Chondrocyte (in vitro differentiated cells): ENCODE results near the gene USP7. TPM values are rescaled to one million over a fixed set of nuclear protein-coding genes. Genes with fewer than 3 reads are reported as not detected.

Source experiments
- DNase-seq: peaks from one replicate; pipeline ENCODE4 v3.0.0; 2021; ENCODE audit warnings: mixed read lengths, low spot score
- H3K27ac Mint-ChIP-seq: one replicate; pipeline ENCODE4 v1.8.0; 2021; ENCODE audit warnings: mild to moderate bottlenecking, moderate library complexity, mixed read lengths; ENCODE audit not compliant: unreplicated experiment
- H3K27me3 Mint-ChIP-seq: 2 replicates; pipeline ENCODE4 v1.8.0; 2021; ENCODE audit warnings: low read depth, mixed read lengths
- H3K36me3 Mint-ChIP-seq: 2 replicates; pipeline ENCODE4 v1.8.0; 2021; ENCODE audit warnings: low read depth, mixed read lengths
- H3K4me1 Mint-ChIP-seq: 2 replicates; pipeline ENCODE4 v1.8.0; 2021; ENCODE audit warnings: low read depth, mild to moderate bottlenecking, mixed read lengths
- H3K4me3 Mint-ChIP-seq: one replicate; pipeline ENCODE4 v1.8.0; 2021; ENCODE audit warnings: mild to moderate bottlenecking, moderate library complexity, mixed read lengths; ENCODE audit not compliant: unreplicated experiment
- H3K9me3 Mint-ChIP-seq: 2 replicates; pipeline ENCODE4 v1.8.0; 2021; ENCODE audit warnings: low read depth, mixed read lengths
- total RNA-seq: library from RNA; stranded (reverse); gene quantifications from 3 replicates; pipeline ENCODE4 v1.2.1, GENCODE V29; 2021
- TF ChIP-seq, protein P1 (sequence below): fragments of 200-600 bp; sonication (generic); IDR thresholded peaks from 2 replicates; pipeline ENCODE4 v1.5.0; 2021; ENCODE audit warnings: antibody characterized with exemption, mild to moderate bottlenecking, moderate library complexity

The USP7 gene
- total RNA-seq, 1 donor from 2014 or later, result 90.6 TPM

DNA sequence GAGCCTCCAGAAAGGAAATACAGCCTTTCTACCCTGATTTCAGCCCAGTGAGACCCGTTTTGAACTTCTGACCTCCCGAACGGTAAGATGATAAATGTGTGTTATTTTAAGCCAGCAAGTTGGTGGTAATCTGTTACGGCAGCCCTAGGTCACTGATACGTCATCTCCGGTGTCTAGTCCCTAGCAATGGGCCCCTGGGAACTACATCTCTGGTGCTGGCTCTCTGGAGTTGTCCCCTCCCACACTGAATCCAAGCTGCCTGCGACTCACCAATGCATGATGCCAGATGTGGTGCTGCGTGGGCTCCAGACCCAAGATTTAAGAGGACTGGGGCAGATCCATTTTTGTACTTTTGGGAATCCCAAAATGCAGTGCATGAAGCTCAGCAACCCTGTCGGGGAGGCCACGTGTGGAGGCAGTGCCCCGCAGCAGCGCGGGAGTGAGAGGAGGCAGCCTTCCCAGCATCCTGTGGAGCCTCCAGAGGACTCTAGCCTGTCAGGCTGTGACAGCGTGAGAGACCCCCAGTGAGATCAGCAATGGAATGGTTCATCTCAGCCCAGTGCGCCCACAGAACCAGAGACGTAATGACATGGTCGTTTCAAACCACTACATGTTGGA is 43.6 kb upstream of the USP7 start:
- TF ChIP-seq, protein P1, sequence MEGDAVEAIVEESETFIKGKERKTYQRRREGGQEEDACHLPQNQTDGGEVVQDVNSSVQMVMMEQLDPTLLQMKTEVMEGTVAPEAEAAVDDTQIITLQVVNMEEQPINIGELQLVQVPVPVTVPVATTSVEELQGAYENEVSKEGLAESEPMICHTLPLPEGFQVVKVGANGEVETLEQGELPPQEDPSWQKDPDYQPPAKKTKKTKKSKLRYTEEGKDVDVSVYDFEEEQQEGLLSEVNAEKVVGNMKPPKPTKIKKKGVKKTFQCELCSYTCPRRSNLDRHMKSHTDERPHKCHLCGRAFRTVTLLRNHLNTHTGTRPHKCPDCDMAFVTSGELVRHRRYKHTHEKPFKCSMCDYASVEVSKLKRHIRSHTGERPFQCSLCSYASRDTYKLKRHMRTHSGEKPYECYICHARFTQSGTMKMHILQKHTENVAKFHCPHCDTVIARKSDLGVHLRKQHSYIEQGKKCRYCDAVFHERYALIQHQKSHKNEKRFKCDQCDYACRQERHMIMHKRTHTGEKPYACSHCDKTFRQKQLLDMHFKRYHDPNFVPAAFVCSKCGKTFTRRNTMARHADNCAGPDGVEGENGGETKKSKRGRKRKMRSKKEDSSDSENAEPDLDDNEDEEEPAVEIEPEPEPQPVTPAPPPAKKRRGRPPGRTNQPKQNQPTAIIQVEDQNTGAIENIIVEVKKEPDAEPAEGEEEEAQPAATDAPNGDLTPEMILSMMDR, result no peak
- H3K27ac Mint-ChIP-seq, result no peak overlapping the region
- no peaks in the 10 kb centered on the region for H3K27me3 Mint-ChIP-seq
- no peaks in the 10 kb centered on the region for H3K36me3 Mint-ChIP-seq
- no peaks in the 10 kb centered on the region for H3K9me3 Mint-ChIP-seq
- H3K4me3 Mint-ChIP-seq, result no peak overlapping the region
- no peak for DNase-seq
- H3K4me1 Mint-ChIP-seq, result peaks cover 8% of the 10 kb centered on the region

DNA sequence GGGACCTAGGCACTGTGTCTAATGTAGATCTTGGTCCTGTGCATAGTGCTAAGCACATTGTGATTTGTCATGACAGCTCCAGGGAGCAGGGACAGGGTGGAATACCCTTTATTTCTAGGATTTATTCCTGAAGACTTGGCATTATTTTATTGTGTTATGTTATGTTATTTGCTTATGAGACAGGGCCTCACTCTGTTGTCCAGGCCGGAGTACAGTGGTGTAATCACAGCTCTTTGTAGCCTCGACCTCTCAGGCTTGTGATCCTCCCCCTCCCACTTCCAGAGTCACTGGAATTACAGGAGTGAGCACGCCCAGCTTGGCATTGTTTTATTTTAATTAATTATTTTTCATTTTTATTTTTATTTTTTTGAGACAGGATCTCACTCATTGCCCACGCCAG is 40.5 kb upstream of the USP7 start:
- Mint-ChIP-seq H3K4me3 (no peak overlapping the region), H3K36me3 (no peaks in the 10 kb centered on the region), H3K9me3 (no peaks in the 10 kb centered on the region), H3K4me1 (peaks cover 8% of the 10 kb centered on the region), H3K27ac (no peak overlapping the region), H3K27me3 (no peaks in the 10 kb centered on the region)
- TF ChIP-seq, protein P1, result no peak
- DNase-seq, result no peak

DNA sequence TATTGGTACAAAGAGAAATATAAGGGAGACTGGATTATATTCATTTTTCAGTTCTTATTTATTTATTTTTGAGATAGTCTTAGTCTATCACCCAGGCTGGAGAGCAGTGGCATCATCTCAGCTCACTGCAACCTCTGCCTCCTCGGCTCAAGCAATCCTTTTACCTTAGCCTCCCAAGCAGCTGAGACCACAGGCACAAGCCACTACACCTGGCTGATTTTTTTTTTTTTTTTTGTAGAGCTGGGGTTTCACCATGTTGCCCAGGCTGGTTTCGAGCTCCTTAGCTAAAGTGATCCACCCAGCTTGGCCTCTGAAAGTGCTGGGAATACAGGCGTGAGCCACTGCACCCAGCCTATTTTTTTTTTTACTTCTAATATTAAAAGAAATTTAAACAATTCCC is 40.1 kb upstream of the USP7 start:
- no peaks in the 10 kb centered on the region for H3K36me3 Mint-ChIP-seq
- no peaks in the 10 kb centered on the region for H3K27me3 Mint-ChIP-seq
- peaks cover 5% of the 10 kb centered on the region for H3K4me1 Mint-ChIP-seq
- no peak overlapping the region for H3K27ac Mint-ChIP-seq
- H3K9me3 Mint-ChIP-seq, result no peaks in the 10 kb centered on the region
- TF ChIP-seq, protein P1, result no peak
- no peak for DNase-seq
- no peak overlapping the region for H3K4me3 Mint-ChIP-seq

DNA sequence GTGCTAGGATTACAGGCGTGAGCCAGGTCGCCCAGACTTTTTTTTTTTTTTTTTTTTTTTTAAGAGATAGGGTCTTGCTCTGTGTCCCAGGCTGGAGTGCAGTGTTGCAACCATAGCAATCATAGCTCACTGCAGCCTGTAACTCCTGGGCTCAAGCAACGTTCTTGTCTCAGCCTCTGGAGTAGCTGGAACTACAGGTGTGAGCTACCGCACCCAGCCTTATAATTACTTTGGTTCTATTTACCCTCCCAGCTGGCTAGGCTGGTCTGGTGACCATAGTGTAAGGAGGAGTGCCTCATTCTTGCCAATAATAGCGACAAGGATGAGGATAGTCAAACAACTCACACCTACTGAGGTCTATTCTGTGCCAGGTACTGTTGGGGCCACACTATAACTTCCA is 39.6 kb upstream of the USP7 start:
- H3K4me1 Mint-ChIP-seq, result peaks cover under 1% of the 10 kb centered on the region
- no peak overlapping the region for H3K27ac Mint-ChIP-seq
- no peaks in the 10 kb centered on the region for H3K27me3 Mint-ChIP-seq
- H3K4me3 Mint-ChIP-seq, result no peak overlapping the region
- DNase-seq, result no peak
- TF ChIP-seq, protein P1, result no peak
- no peaks in the 10 kb centered on the region for H3K9me3 Mint-ChIP-seq
- no peaks in the 10 kb centered on the region for H3K36me3 Mint-ChIP-seq

DNA sequence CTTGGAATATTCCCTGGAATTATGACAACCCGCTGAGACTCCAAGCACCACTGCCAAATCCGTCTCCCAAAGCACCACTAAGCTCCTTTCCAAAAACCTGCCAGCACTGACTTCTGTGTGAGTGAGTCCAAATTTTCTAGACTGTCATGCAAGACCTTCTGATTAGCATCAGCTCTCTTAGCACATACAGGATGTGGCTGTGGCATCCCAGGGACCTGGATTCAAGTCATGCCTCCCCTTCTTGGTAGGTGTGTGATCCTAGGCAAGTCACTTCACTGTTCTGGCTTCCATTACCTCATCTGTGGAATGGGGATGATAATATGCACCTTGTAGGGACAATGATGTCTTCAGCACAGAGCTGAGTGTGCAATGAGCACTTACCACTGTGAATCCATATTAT is 38.3 kb upstream of the USP7 start:
- no peak overlapping the region for H3K4me3 Mint-ChIP-seq
- no peaks in the 10 kb centered on the region for H3K36me3 Mint-ChIP-seq
- H3K4me1 Mint-ChIP-seq, result no peaks in the 10 kb centered on the region
- no peak overlapping the region for H3K27ac Mint-ChIP-seq
- DNase-seq, result no peak
- TF ChIP-seq, protein P1, result no peak
- H3K9me3 Mint-ChIP-seq, result no peaks in the 10 kb centered on the region
- no peaks in the 10 kb centered on the region for H3K27me3 Mint-ChIP-seq
